CD4-positive, CD25-positive, alpha-beta regulatory T cell (primary cell): ENCODE data around the gene RCSD1. TPM values are rescaled to one million over a fixed set of nuclear protein-coding genes. Genes with fewer than 3 reads are reported as not detected.

Experiments
- ATAC-seq, 2 donors: fragments of 150-1000 bp; cut with Tn5 transposase; one replicate each; pipeline ENCODE4 v1.10.0; 2021; ENCODE audit warnings: low read depth in 2 of 2, moderate number of reproducible peaks in 2 of 2, moderate library complexity in 1 of 2
- DNase-seq, 3 donors: peaks; one replicate each; pipeline versions ENCODE4 v3.0.0 to v3.0.0-alpha.2; 2012 to 2022; ENCODE audit warnings: mixed read lengths in 1 of 3
- H3K27ac ChIP-seq: one replicate; pipeline ENCODE4 v1.7.0; 2013; ENCODE audit warnings: mild to moderate bottlenecking, low read length; ENCODE audit not compliant: insufficient read depth, poor library complexity, severe bottlenecking
- H3K27me3 ChIP-seq: one replicate; pipeline ENCODE4 v1.7.0; 2013; ENCODE audit warnings: low read length; ENCODE audit not compliant: control insufficient read depth, insufficient read depth
- H3K36me3 ChIP-seq: one replicate; pipeline ENCODE4 v1.7.0; 2013; ENCODE audit warnings: mild to moderate bottlenecking, low read length, moderate library complexity; ENCODE audit not compliant: control insufficient read depth, insufficient read depth
- H3K4me1 ChIP-seq: 2 replicates; pipeline ENCODE4 v1.7.0; 2013; ENCODE audit warnings: mild to moderate bottlenecking, low read length; ENCODE audit not compliant: insufficient read depth, control insufficient read depth, poor library complexity, severe bottlenecking
- H3K4me3 ChIP-seq: one replicate; pipeline ENCODE4 v1.7.0; 2013; ENCODE audit warnings: low read depth, mild to moderate bottlenecking, low read length, moderate library complexity
- H3K9me3 ChIP-seq, 2 experiments: 1 replicate in 1 of 2; 2 replicates in 1 of 2; pipeline ENCODE4 v1.7.0; 2013; ENCODE audit warnings: low read length in 2 of 2, mild to moderate bottlenecking in 1 of 2, moderate library complexity in 1 of 2; ENCODE audit not compliant: control insufficient read depth in 2 of 2
- H3K27ac Mint-ChIP-seq, 3 donors: one replicate each; pipeline ENCODE4 v1.8.0; 2020 to 2022; ENCODE audit warnings: mild to moderate bottlenecking in 3 of 3, mixed read lengths in 3 of 3, moderate library complexity in 2 of 3
- H3K27me3 Mint-ChIP-seq: one replicate; pipeline ENCODE4 v1.8.0; 2022; ENCODE audit warnings: mild to moderate bottlenecking, mixed read lengths
- H3K36me3 Mint-ChIP-seq: one replicate; pipeline ENCODE4 v1.8.0; 2020; ENCODE audit warnings: mixed read lengths
- H3K4me1 Mint-ChIP-seq, 4 donors: one replicate each; pipeline ENCODE4 v1.8.0; 2020 to 2022; ENCODE audit warnings: mixed read lengths in 4 of 4, mild to moderate bottlenecking in 1 of 4
- H3K4me3 Mint-ChIP-seq, 4 donors: one replicate each; pipeline ENCODE4 v1.8.0; 2020 to 2022; ENCODE audit warnings: mild to moderate bottlenecking in 4 of 4, mixed read lengths in 4 of 4, moderate library complexity in 3 of 4
- H3K9me3 Mint-ChIP-seq, 7 donors: one replicate each; pipeline ENCODE4 v1.8.0; 2020 to 2022; ENCODE audit warnings: mixed read lengths in 7 of 7, mild to moderate bottlenecking in 3 of 7, moderate library complexity in 2 of 7
- polyA plus RNA-seq, 4 donors: library from polyadenylated mRNA; unstranded; fragments of 300-500 nt; fragmentation: Illumina TruSeq; gene quantifications; one replicate each; pipeline ENCODE4 v1.2.3, GENCODE V29; 2021
- total RNA-seq: library from RNA; stranded (reverse); gene quantifications from one replicate; pipeline ENCODE4 v1.2.3, GENCODE V29; 2022

RCSD1 gene, protein sequence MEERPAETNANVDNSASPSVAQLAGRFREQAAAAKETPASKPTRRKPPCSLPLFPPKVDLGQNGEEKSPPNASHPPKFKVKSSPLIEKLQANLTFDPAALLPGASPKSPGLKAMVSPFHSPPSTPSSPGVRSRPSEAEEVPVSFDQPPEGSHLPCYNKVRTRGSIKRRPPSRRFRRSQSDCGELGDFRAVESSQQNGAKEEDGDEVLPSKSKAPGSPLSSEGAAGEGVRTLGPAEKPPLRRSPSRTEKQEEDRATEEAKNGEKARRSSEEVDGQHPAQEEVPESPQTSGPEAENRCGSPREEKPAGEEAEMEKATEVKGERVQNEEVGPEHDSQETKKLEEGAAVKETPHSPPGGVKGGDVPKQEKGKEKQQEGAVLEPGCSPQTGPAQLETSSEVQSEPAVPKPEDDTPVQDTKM
- 174 TPM for total RNA-seq
- 100 to 1,000 TPM; 207 to 251 (median 233) TPM for polyA plus RNA-seq

DNA sequence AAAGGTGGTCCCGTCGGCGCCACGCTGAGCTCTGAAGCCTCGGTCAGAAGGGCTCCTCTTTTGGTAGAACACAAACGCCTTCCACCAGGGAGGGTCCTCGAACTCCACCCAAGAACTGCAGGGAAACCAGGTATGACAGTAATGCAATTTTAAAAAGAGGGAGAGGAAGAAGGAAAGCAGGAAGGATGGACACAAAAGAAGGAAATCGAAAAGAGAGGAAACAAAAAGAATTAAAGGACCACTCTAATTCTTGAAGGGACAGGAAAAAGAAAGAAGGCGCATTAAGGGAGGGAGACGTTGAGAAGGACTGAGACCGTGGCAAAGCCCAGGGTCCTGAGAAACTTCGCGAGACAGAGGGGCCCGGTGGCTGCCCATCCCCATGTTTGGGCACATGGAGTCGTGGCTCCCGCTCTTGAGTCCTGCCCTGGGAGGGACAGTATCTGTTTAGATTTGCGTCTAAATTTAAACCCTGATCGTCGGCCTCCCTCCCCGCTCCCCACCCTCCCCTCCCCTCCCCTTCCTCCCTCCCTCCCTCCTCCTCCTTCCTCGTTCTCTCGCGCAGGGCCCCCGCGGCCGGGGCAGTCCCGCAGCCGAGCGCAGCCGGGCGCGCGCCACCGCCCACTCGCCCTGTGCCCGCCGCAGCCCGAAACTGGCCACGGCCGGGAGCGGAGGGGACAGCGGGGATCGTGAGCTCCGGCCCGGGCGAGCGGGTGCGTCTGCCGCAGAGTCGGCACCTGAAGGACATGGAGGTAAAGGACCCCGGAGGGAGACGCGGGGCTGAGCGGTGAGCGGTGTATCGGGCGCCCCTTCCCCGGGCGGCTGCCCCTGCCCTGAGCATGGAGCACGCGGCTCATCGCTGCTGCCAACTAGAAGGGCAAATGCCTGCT, at the start of gene RCSD1:
Gene RCSD1 (plus strand): TSS at position 552 of the 887 bp plus-strand sequence. CDS start 192 bp downstream, at position 744.
- no peaks in the 10 kb centered on the region for H3K27me3 Mint-ChIP-seq
- peak within 1 kb of the TSS; percentile 95 to 99 (median 96) for H3K4me3 Mint-ChIP-seq
- Histone ChIP-seq H3K4me1 (peaks cover 78% of the 10 kb centered on the region), H3K27ac (peak within 1 kb of the TSS; percentile 91), H3K36me3 (peaks cover 14% of the 10 kb centered on the region), H3K9me3 (no peaks in the 10 kb centered on the region), H3K27me3 (no peaks in the 10 kb centered on the region), H3K4me3 (peak within 1 kb of the TSS; percentile 99)
- peaks cover 0 to 6% (median 0%) of the 10 kb centered on the region in 7 donors for H3K9me3 Mint-ChIP-seq
- no peak for ATAC-seq
- peaks cover 12 to 85% (median 57%) of the 10 kb centered on the region in 4 donors for H3K4me1 Mint-ChIP-seq
- peaks cover 26% of the 10 kb centered on the region for H3K36me3 Mint-ChIP-seq
- DNase-seq, result peak; percentile 46 to 80 (median 48)
- H3K27ac Mint-ChIP-seq, result peak within 1 kb of the TSS; percentile 97 to 99 (median 99)

- Mint-ChIP-seq H3K36me3 (no peaks in the 10 kb centered on the region), H3K9me3 (peaks cover 0 to 2% (median 0%) of the 10 kb centered on the region in 7 donors), H3K4me1 (no peaks in the 10 kb centered on the region), H3K4me3 (no peak overlapping the region), H3K27me3 (peaks cover 36% of the 10 kb centered on the region), H3K27ac (no peak overlapping the region)
- Histone ChIP-seq H3K36me3 (no peaks in the 10 kb centered on the region), H3K4me3 (no peak overlapping the region), H3K27me3 (peaks cover 3% of the 10 kb centered on the region), H3K27ac (no peak overlapping the region), H3K4me1 (no peaks in the 10 kb centered on the region), H3K9me3 (no peaks in the 10 kb centered on the region)
- DNase-seq, result no peak
- no peak for ATAC-seq
Measured at GRCh38 chr1:167582064-167582463, 48.0 kb upstream of the RCSD1 start.

DNA sequence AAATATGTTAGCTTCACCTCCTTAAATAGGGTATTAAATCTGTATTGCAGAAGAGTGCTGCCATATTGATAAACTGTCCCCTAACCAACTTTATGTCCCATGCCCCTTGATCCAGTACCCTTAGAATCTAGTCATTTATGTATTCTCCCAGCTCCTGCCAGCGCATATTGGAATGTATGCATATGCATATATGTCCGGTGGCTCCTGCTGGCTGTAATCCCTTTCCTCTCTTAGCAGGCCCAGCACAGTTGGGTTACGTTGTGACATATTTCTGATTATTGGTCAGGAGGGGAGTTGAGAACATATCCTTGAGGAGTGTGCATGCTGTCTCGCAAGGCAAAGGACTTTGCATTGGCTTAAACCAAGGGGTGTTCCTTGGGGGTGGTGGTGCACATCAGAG, 47.3 kb upstream of the RCSD1 start:
- no peaks in the 10 kb centered on the region for H3K27me3 ChIP-seq
- no peaks in the 10 kb centered on the region for H3K36me3 ChIP-seq
- DNase-seq (no peak), ATAC-seq (no peak)
- Mint-ChIP-seq H3K27me3 (peaks cover 36% of the 10 kb centered on the region), H3K4me1 (no peaks in the 10 kb centered on the region), H3K4me3 (no peak overlapping the region), H3K36me3 (no peaks in the 10 kb centered on the region), H3K27ac (no peak overlapping the region), H3K9me3 (peaks cover 0 to 2% (median 0%) of the 10 kb centered on the region in 7 donors)
- H3K4me1 ChIP-seq, result no peaks in the 10 kb centered on the region
- no peak overlapping the region for H3K27ac ChIP-seq
- H3K9me3 ChIP-seq, result no peaks in the 10 kb centered on the region
- no peak overlapping the region for H3K4me3 ChIP-seq

DNA sequence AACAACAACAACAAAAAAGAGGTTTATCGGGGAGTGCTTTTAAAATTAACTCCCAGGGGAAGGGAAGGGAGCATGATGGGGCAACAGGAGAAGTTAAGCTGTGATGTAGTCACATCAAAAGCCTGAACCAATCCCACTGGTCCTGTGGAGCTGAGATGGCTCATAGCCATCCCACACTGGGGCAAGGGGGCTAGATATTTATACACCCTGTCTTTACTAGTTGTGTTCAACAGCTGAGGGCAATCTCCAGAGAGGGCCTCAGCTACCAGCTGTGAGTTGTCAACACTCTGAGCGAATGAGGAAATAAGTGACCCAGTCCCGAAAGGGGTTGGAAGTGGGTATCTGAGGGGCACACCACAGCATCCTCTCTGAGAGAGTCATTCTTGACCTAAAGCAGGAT, 45.5 kb upstream of the RCSD1 start:
- ATAC-seq (no peak), DNase-seq (no peak)
- H3K4me1 Mint-ChIP-seq, result no peaks in the 10 kb centered on the region
- no peak overlapping the region for H3K27ac Mint-ChIP-seq
- no peaks in the 10 kb centered on the region for H3K27me3 ChIP-seq
- no peak overlapping the region for H3K4me3 ChIP-seq
- H3K4me3 Mint-ChIP-seq, result no peak overlapping the region
- no peaks in the 10 kb centered on the region for H3K9me3 ChIP-seq
- H3K4me1 ChIP-seq, result no peaks in the 10 kb centered on the region
- no peaks in the 10 kb centered on the region for H3K36me3 Mint-ChIP-seq
- H3K36me3 ChIP-seq, result no peaks in the 10 kb centered on the region
- H3K27me3 Mint-ChIP-seq, result peaks cover 24% of the 10 kb centered on the region
- peaks cover 0 to 2% (median 0%) of the 10 kb centered on the region in 7 donors for H3K9me3 Mint-ChIP-seq
- no peak overlapping the region for H3K27ac ChIP-seq

- Histone ChIP-seq H3K27me3 (no peaks in the 10 kb centered on the region), H3K4me3 (no peak overlapping the region), H3K9me3 (no peaks in the 10 kb centered on the region), H3K27ac (no peak overlapping the region), H3K36me3 (no peaks in the 10 kb centered on the region), H3K4me1 (no peaks in the 10 kb centered on the region)
- H3K4me3 Mint-ChIP-seq, result no peak overlapping the region
- H3K9me3 Mint-ChIP-seq, result peaks cover 0 to 2% (median 0%) of the 10 kb centered on the region in 7 donors
- H3K4me1 Mint-ChIP-seq, result no peaks in the 10 kb centered on the region
- no peak for ATAC-seq
- H3K27ac Mint-ChIP-seq, result no peak overlapping the region
- H3K27me3 Mint-ChIP-seq, result peaks cover 19% of the 10 kb centered on the region
- H3K36me3 Mint-ChIP-seq, result no peaks in the 10 kb centered on the region
- no peak for DNase-seq
Measured at GRCh38 chr1:167587342-167587741, 42.7 kb upstream of the RCSD1 start.

- no peaks in the 10 kb centered on the region for H3K36me3 ChIP-seq
- Mint-ChIP-seq H3K27ac (peak overlapping the region in 1 of 3 donors; percentile 4), H3K4me3 (no peak overlapping the region), H3K9me3 (peaks cover 0 to 2% (median 0%) of the 10 kb centered on the region in 7 donors), H3K27me3 (peaks cover 13% of the 10 kb centered on the region), H3K4me1 (no peaks in the 10 kb centered on the region), H3K36me3 (no peaks in the 10 kb centered on the region)
- DNase-seq, result no peak
- H3K4me3 ChIP-seq, result no peak overlapping the region
- H3K27me3 ChIP-seq, result no peaks in the 10 kb centered on the region
- H3K4me1 ChIP-seq, result no peaks in the 10 kb centered on the region
- no peaks in the 10 kb centered on the region for H3K9me3 ChIP-seq
- no peak for ATAC-seq
- no peak overlapping the region for H3K27ac ChIP-seq
Measured at GRCh38 chr1:167587872-167588271, 42.2 kb upstream of the RCSD1 start.

DNA sequence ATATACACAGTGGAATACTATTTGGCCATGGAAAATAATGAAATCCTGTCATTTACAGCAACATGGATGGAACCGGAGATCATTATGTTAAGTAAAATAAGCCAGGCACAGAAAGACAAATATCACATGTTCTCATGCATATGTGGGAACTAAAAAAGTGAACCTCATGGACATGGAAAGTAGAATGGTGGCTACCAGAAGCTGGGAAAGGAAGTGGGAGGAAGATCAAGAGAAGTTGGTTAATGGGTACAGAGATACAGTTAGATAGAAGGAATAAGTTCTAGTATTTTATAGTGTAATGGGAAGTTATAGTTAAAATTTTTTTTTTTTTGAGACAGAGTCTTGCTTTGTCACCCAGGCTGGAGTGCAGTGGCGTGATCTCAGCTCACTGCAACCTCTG, 41.7 kb upstream of the RCSD1 start:
- H3K4me1 ChIP-seq, result no peaks in the 10 kb centered on the region
- H3K27me3 ChIP-seq, result no peaks in the 10 kb centered on the region
- DNase-seq (no peak), ATAC-seq (no peak)
- Mint-ChIP-seq H3K27ac (no peak overlapping the region), H3K9me3 (peaks cover 0 to 2% (median 0%) of the 10 kb centered on the region in 7 donors), H3K36me3 (no peaks in the 10 kb centered on the region), H3K27me3 (peaks cover 13% of the 10 kb centered on the region), H3K4me1 (no peaks in the 10 kb centered on the region), H3K4me3 (no peak overlapping the region)
- no peak overlapping the region for H3K27ac ChIP-seq
- H3K9me3 ChIP-seq, result no peaks in the 10 kb centered on the region
- H3K4me3 ChIP-seq, result no peak overlapping the region
- H3K36me3 ChIP-seq, result no peaks in the 10 kb centered on the region
